ENCODE results near the gene PIK3C2G.
A peak's percentile ranks its signal among the peaks of the same experiment; 100 is the strongest.
"Not testable (repeated sequence)": the region's sequence is repeated elsewhere in the genome, so short reads cannot be mapped to it uniquely, and the experiment has no call there.

Gene PIK3C2G
- 0 reads per million in 4 donors for total RNA-seq

GRCh38 chr12:18261273-18261672, at the start of gene PIK3C2G:
PIK3C2G (plus strand) TSS chr12:18261518; CDS start chr12:18282082, 20,564 bp downstream.
- no peak for DNase-seq

GRCh38 chr12:18217966-18218365, 43.4 kb upstream of the PIK3C2G start:
- DNase-seq = no peak

- DNase-seq = no peak
Observed at GRCh38 chr12:18221726-18222125, 39.6 kb upstream of the PIK3C2G start.

GRCh38 chr12:18222699-18223098, 38.6 kb upstream of the PIK3C2G start:
- no peak for DNase-seq

- DNase-seq = no peak
Observed at GRCh38 chr12:18224745-18225144, 36.6 kb upstream of the PIK3C2G start.

GRCh38 chr12:18239526-18239925, 21.8 kb upstream of the PIK3C2G start:
- no peak for DNase-seq

GRCh38 chr12:18242380-18243089, 18.8 kb upstream of the PIK3C2G start:
- DNase-seq = no peak

GRCh38 chr12:18243238-18243637, 18.1 kb upstream of the PIK3C2G start:
- DNase-seq = no peak

- DNase-seq = no peak
Observed at GRCh38 chr12:18246066-18246465, 15.3 kb upstream of the PIK3C2G start.

GRCh38 chr12:18250313-18250916, 10.9 kb upstream of the PIK3C2G start:
- DNase-seq = peak in 1 of 5 donors; percentile 8

GRCh38 chr12:18254081-18254480, 7.2 kb upstream of the PIK3C2G start:
- no peak for DNase-seq

GRCh38 chr12:18255004-18255403, 6.3 kb upstream of the PIK3C2G start:
- DNase-seq = not testable (repeated sequence)

- DNase-seq = no peak
Observed at GRCh38 chr12:18257251-18257650, 4.1 kb upstream of the PIK3C2G start.

GRCh38 chr12:18258929-18259328, 2.4 kb upstream of the PIK3C2G start:
- no peak for DNase-seq

GRCh38 chr12:18259906-18260682, 1.2 kb upstream of the PIK3C2G start:
- DNase-seq = no peak

- no peak for DNase-seq
Observed at GRCh38 chr12:18261906-18262305, 588 bp downstream of the PIK3C2G start.

GRCh38 chr12:18262514-18262913, 1.2 kb downstream of the PIK3C2G start:
- DNase-seq = no peak

GRCh38 chr12:18264581-18265075, 3.3 kb downstream of the PIK3C2G start:
- DNase-seq = no peak

GRCh38 chr12:18267427-18268099, 6.2 kb downstream of the PIK3C2G start:
- DNase-seq = no peak

- no peak for DNase-seq
Observed at GRCh38 chr12:18270958-18271460, 9.7 kb downstream of the PIK3C2G start.

GRCh38 chr12:18275981-18276380, 14.7 kb downstream of the PIK3C2G start:
- DNase-seq = no peak

- DNase-seq = no peak
Observed at GRCh38 chr12:18277196-18277595, 15.9 kb downstream of the PIK3C2G start.

- DNase-seq = no peak
Observed at GRCh38 chr12:18280728-18281127, 19.4 kb downstream of the PIK3C2G start.
